HEK293T (cell line): Measurements from ENCODE around the gene DIAPH1.

Experiments used
- ARNT ChIP-seq: fragments of 450-650 bp; IDR thresholded peaks from 2 replicates; pipeline ENCODE4 v1.6.1; 2017; ENCODE audit warnings: mild to moderate bottlenecking
- BHLHE40 ChIP-seq: fragments of 450-650 bp; IDR thresholded peaks from 2 replicates; pipeline ENCODE4 v1.6.1; 2016; ENCODE audit warnings: mild to moderate bottlenecking, moderate library complexity, borderline replicate concordance
- FOXA1 ChIP-seq: fragments of 450-650 bp; IDR thresholded peaks from 2 replicates; pipeline ENCODE4 v1.6.1; 2016; ENCODE audit warnings: mild to moderate bottlenecking
- FOXK2 ChIP-seq: fragments of 450-650 bp; IDR thresholded peaks from 2 replicates; pipeline ENCODE4 v1.6.1; 2016; ENCODE audit warnings: mild to moderate bottlenecking
- HDGF ChIP-seq: fragments of 450-650 bp; IDR thresholded peaks from 2 replicates; pipeline ENCODE4 v1.6.1; 2017; ENCODE audit warnings: antibody characterized with exemption, borderline replicate concordance
- L3MBTL2 ChIP-seq: fragments of 450-650 bp; conservative IDR thresholded peaks from 2 replicates; pipeline ENCODE4 v1.6.1; 2016; ENCODE audit warnings: mild to moderate bottlenecking
- NFRKB ChIP-seq: fragments of 450-650 bp; IDR thresholded peaks from 2 replicates; pipeline ENCODE4 v1.6.1; 2016; ENCODE audit warnings: mild to moderate bottlenecking, moderate library complexity
- SP1 ChIP-seq: fragments of 450-650 bp; IDR thresholded peaks from 2 replicates; pipeline ENCODE4 v1.6.1; 2017
- SUZ12 ChIP-seq: fragments of 450-650 bp; IDR thresholded peaks from 2 replicates; pipeline ENCODE4 v1.6.1; 2016; ENCODE audit warnings: mild to moderate bottlenecking
- TARDBP ChIP-seq: fragments of 450-650 bp; IDR thresholded peaks from 2 replicates; pipeline ENCODE4 v1.6.1; 2016
- ZNF384 ChIP-seq: fragments of 450-650 bp; IDR thresholded peaks from 2 replicates; pipeline ENCODE4 v1.6.1; 2016
- TF ChIP-seq, protein P1 (sequence below): fragments of 450-650 bp; IDR thresholded peaks from 2 replicates; pipeline ENCODE4 v1.6.1; 2016

DNA sequence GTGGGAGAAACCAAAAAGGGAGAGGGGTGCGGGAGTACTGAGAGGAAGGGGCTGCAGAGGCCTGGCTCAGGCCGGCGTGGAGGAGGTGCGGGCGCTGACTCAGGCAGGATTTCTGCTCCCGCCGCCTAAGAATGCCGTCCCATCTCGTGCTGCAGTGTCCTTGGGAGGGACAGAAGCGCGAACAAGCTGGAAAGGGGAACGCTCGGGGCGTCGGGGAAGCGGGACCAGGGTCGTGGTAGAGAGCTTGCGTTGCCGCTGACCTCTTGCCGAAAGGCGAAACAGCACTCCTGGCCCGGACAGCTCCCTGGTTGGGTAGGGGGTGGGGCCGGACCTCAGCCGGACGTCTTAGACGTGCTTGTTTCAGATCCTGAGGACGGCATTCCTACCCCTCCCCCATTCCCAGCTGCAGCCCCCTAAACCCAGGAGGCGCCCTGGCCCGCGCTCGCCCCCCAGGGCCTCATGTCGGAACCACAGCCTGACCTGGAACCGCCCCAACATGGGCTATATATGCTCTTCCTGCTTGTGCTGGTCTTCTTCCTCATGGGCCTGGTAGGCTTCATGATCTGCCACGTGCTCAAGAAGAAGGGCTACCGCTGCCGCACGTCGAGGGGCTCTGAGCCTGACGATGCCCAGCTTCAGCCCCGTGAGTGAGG lies 19.1 kb upstream of the DIAPH1 start:
- TF ChIP-seq FOXA1, result no peak
- TF ChIP-seq L3MBTL2, result no peak
- TF ChIP-seq HDGF, result no peak
- no peak for TF ChIP-seq FOXK2
- TF ChIP-seq ARNT, result no peak
- no peak for TF ChIP-seq BHLHE40
- TF ChIP-seq SP1, result no peak
- no peak for TF ChIP-seq TARDBP
- TF ChIP-seq, protein P1, sequence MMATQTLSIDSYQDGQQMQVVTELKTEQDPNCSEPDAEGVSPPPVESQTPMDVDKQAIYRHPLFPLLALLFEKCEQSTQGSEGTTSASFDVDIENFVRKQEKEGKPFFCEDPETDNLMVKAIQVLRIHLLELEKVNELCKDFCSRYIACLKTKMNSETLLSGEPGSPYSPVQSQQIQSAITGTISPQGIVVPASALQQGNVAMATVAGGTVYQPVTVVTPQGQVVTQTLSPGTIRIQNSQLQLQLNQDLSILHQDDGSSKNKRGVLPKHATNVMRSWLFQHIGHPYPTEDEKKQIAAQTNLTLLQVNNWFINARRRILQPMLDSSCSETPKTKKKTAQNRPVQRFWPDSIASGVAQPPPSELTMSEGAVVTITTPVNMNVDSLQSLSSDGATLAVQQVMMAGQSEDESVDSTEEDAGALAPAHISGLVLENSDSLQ, result no peak
- no peak for TF ChIP-seq NFRKB
- TF ChIP-seq ZNF384, result no peak
- TF ChIP-seq SUZ12, result no peak
